ENCODE results near the gene SEL1L2.

Gene SEL1L2

GRCh38 chr20:13858439-13858838 is 132.0 kb downstream of the SEL1L2 start:
- TF ChIP-seq, protein P1, sequence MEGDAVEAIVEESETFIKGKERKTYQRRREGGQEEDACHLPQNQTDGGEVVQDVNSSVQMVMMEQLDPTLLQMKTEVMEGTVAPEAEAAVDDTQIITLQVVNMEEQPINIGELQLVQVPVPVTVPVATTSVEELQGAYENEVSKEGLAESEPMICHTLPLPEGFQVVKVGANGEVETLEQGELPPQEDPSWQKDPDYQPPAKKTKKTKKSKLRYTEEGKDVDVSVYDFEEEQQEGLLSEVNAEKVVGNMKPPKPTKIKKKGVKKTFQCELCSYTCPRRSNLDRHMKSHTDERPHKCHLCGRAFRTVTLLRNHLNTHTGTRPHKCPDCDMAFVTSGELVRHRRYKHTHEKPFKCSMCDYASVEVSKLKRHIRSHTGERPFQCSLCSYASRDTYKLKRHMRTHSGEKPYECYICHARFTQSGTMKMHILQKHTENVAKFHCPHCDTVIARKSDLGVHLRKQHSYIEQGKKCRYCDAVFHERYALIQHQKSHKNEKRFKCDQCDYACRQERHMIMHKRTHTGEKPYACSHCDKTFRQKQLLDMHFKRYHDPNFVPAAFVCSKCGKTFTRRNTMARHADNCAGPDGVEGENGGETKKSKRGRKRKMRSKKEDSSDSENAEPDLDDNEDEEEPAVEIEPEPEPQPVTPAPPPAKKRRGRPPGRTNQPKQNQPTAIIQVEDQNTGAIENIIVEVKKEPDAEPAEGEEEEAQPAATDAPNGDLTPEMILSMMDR (IDR thresholded peaks at IDR 0.05; ENCODE audit: insufficient read depth, missing control alignments) = no peak
- DNase-seq (ENCODE audit: insufficient read length, low spot score) (no peak), FAIRE-seq (no peak)

GRCh38 chr20:13857961-13858360 is 132.5 kb downstream of the SEL1L2 start:
- DNase-seq (ENCODE audit: insufficient read length, low spot score) (no peak), FAIRE-seq (no peak)
- TF ChIP-seq, protein P1 (IDR thresholded peaks at IDR 0.05; ENCODE audit: insufficient read depth, missing control alignments) = no peak

DNA sequence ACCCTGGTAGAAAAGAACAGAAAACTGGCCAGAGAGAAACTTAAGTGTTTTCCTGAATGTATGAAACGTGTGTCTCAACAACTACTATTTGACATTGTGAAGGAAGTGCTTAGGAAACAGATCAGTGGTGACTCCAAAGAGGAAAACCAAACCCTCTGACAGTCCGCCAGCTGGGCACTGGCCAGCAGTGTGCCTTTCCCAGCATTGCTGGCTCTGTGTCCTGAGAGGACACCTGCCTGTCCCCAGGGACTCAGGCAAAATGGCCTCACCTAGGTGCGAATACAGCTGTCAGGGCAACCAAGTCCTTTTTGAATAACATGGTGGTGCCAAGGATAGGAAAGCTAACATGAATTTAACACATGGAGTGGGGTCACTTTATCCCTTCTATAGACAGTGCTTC is 133.1 kb downstream of the SEL1L2 start:
- FAIRE-seq (no peak), DNase-seq (ENCODE audit: insufficient read length, low spot score) (no peak)
- TF ChIP-seq, protein P1 (IDR thresholded peaks at IDR 0.05; ENCODE audit: insufficient read depth, missing control alignments) = no peak

GRCh38 chr20:13856354-13856753 is 134.1 kb downstream of the SEL1L2 start:
- TF ChIP-seq, protein P1 (IDR thresholded peaks at IDR 0.05; ENCODE audit: insufficient read depth, missing control alignments) = no peak
- DNase-seq (ENCODE audit: insufficient read length, low spot score) = no peak

DNA sequence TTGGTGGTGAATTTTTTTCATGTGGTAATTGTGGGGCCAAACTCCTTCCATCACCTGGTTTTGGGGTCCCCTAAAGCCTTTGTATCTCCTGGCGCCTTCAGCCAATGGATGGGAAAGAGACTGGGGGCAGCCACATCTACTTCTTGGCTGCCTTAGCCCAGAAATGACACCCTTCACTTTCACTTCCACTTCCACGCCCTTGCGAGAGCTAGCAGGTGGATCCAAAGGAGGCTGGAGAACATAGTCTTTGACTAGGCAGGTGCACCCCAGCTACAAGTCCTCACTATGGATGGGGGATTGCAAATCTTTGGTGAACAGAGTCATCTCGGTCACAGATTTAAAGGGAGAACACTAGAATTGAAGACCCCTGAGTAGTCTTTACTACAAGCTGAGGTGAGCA is 134.8 kb downstream of the SEL1L2 start:
- DNase-seq (ENCODE audit: insufficient read length, low spot score) (no peak), FAIRE-seq (no peak)
- TF ChIP-seq, protein P1 (IDR thresholded peaks at IDR 0.05; ENCODE audit: insufficient read depth, missing control alignments) = no peak

More at GRCh38 chr20:13856354-13856753, 134.1 kb downstream of the SEL1L2 start:
- FAIRE-seq = no peak

DNA sequence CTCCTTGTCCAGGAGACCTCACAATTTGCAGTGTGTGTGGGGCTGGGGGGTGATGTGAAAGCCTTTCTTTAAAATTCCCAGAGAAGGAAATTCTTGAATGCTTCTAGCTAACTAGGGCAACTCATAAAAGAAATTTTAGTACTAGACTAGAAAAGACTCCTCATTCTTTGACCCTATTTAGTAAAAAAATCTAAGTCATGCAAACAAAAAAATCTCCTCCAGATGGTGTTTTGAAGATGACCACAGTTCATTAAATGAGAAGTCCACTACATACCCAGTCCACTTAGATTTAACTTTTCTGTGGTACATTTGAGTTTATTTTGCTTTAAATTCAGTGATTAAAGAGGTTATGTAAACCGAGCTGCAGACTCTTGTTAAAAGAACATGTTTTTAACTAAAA is 138.1 kb downstream of the SEL1L2 start:
- TF ChIP-seq, protein P1 (IDR thresholded peaks at IDR 0.05; ENCODE audit: insufficient read depth, missing control alignments) = no peak
- DNase-seq (ENCODE audit: insufficient read length, low spot score) (no peak), FAIRE-seq (no peak)

- TF ChIP-seq, protein P1 (IDR thresholded peaks at IDR 0.05; ENCODE audit: insufficient read depth, missing control alignments) = no peak
- DNase-seq (ENCODE audit: insufficient read length, low spot score) (no peak), FAIRE-seq (no peak)
Measured at GRCh38 chr20:13851279-13851678, 139.1 kb downstream of the SEL1L2 start.

All from D721Med (cell line).